Measurements from ENCODE around the gene TTYH2.

TTYH2 gene

GRCh38 chr17:74227271-74228080 is 14.1 kb downstream of the TTYH2 start:
- TF ChIP-seq CREB1 (IDR thresholded peaks at IDR 0.05; ENCODE audit: low read depth) (no peak), CEBPB (IDR thresholded peaks at IDR 0.05) (no peak), EGR1 (IDR thresholded peaks at IDR 0.05) (no peak), YY1 (IDR thresholded peaks at IDR 0.05; ENCODE audit: low read depth) (no peak), FOXM1 (IDR thresholded peaks at IDR 0.05; ENCODE audit: borderline replicate concordance, low read depth) (no peak), TAF1 (IDR thresholded peaks at IDR 0.05; ENCODE audit: low read depth) (no peak), TEAD4 (IDR thresholded peaks at IDR 0.05) (no peak), EP300 (IDR thresholded peaks at IDR 0.05; ENCODE audit: borderline replicate concordance) (no peak), USF1 (IDR thresholded peaks at IDR 0.05) (no peak), REST (IDR thresholded peaks at IDR 0.05; ENCODE audit: low read depth) (no peak), RAD21 (IDR thresholded peaks at IDR 0.05; ENCODE audit: low read depth) (no peak), TCF12 (IDR thresholded peaks at IDR 0.05; ENCODE audit: low read depth) (no peak), MAX (IDR thresholded peaks at IDR 0.05) (no peak), ZBTB7A (IDR thresholded peaks at IDR 0.05; ENCODE audit: low read depth) (no peak), NFIC (IDR thresholded peaks at IDR 0.05) (no peak)

- TF ChIP-seq CREB1 (IDR thresholded peaks at IDR 0.05; ENCODE audit: low read depth): no peak
- TF ChIP-seq USF1 (IDR thresholded peaks at IDR 0.05): no peak
Observed at GRCh38 chr17:74228306-74228978, 15.1 kb downstream of the TTYH2 start.

- TF ChIP-seq FOXM1 (IDR thresholded peaks at IDR 0.05; ENCODE audit: borderline replicate concordance, low read depth) (no peak), CEBPB (IDR thresholded peaks at IDR 0.05) (no peak), USF1 (IDR thresholded peaks at IDR 0.05) (no peak), EGR1 (IDR thresholded peaks at IDR 0.05) (no peak), EP300 (IDR thresholded peaks at IDR 0.05; ENCODE audit: borderline replicate concordance) (no peak), CREB1 (IDR thresholded peaks at IDR 0.05; ENCODE audit: low read depth) (no peak), NFIC (IDR thresholded peaks at IDR 0.05) (no peak), YY1 (IDR thresholded peaks at IDR 0.05; ENCODE audit: low read depth) (no peak), MAX (IDR thresholded peaks at IDR 0.05) (no peak), TCF12 (IDR thresholded peaks at IDR 0.05; ENCODE audit: low read depth) (no peak)
Observed at GRCh38 chr17:74230896-74231295, 17.5 kb downstream of the TTYH2 start.

GRCh38 chr17:74231928-74232907 is 18.8 kb downstream of the TTYH2 start:
- TF ChIP-seq FOXM1 (IDR thresholded peaks at IDR 0.05; ENCODE audit: borderline replicate concordance, low read depth): no peak
- TF ChIP-seq RAD21 (IDR thresholded peaks at IDR 0.05; ENCODE audit: low read depth): no peak
- no peak for TF ChIP-seq USF1 (IDR thresholded peaks at IDR 0.05)
- TF ChIP-seq TCF12 (IDR thresholded peaks at IDR 0.05; ENCODE audit: low read depth): no peak
- no peak for TF ChIP-seq REST (IDR thresholded peaks at IDR 0.05; ENCODE audit: low read depth)
- no peak for TF ChIP-seq YY1 (IDR thresholded peaks at IDR 0.05; ENCODE audit: low read depth)
- TF ChIP-seq CEBPB (IDR thresholded peaks at IDR 0.05): no peak
- TF ChIP-seq CREB1 (IDR thresholded peaks at IDR 0.05; ENCODE audit: low read depth): no peak
- no peak for TF ChIP-seq NFIC (IDR thresholded peaks at IDR 0.05)
